IMR-90 (cell line): ENCODE results near the gene AQP6. TPM values are rescaled to one million over a fixed set of nuclear protein-coding genes. Genes with fewer than 3 reads are reported as not detected.
A peak's percentile ranks its signal among the peaks of the same experiment; 100 is the strongest.

Experiments
- ATAC-seq: fragments of 200-7000 bp; cut with Tn5 transposase; 2 replicates; pipeline ENCODE4 v1.9.1; 2020; ENCODE audit warnings: low read depth, mild to moderate bottlenecking, moderate library complexity
- BruUV-seq: library from RNA; stranded (reverse); fragments of 400-500 nt; replicated peaks from 2 replicates; lab custom pipeline; 2021; lab: Mats Ljungman, UMichigan
- CTCF ChIA-PET: fragments of 300-600 bp; formaldehyde crosslinking; extraction: SDS; loops from one replicate; lab custom pipeline; 2021; ENCODE audit warnings: antibody characterized with exemption; lab: Yijun Ruan, JAX
- POLR2A ChIA-PET: fragments of 300-600 bp; sonication (Branson Sonifier 250); formaldehyde crosslinking; loops from one replicate; lab custom pipeline; 2022; ENCODE audit warnings: antibody characterized with exemption; ENCODE audit not compliant: unreplicated experiment; lab: Charles Lee
- DNase-seq: peaks from one replicate; pipeline ENCODE4 v3.0.0; 2013
- H2AFZ ChIP-seq: replicated peaks from 2 replicates; pipeline ENCODE3; 2013; ENCODE audit warnings: low read length, mild to moderate bottlenecking; ENCODE audit not compliant: poor library complexity
- H2AK5ac ChIP-seq: 2 replicates; pipeline ENCODE4 v1.6.1; 2013; ENCODE audit warnings: low read depth, low read length, inconsistent platforms
- H2AK9ac ChIP-seq: replicated peaks from 2 replicates; pipeline ENCODE3; 2013; ENCODE audit warnings: mild to moderate bottlenecking, low read depth, low read length, moderate library complexity; ENCODE audit not compliant: poor library complexity
- H2BK120ac ChIP-seq: 2 replicates; pipeline ENCODE4 v1.6.1; 2013; ENCODE audit warnings: low read depth, low read length, inconsistent platforms
- H2BK15ac ChIP-seq: 3 replicates; pipeline ENCODE4 v1.6.1; 2013; ENCODE audit warnings: low read depth, low read length, inconsistent platforms
- H2BK20ac ChIP-seq: 2 replicates; pipeline ENCODE4 v1.6.1; 2013; ENCODE audit warnings: low read depth, mild to moderate bottlenecking, inconsistent platforms, low read length, moderate library complexity
- H2BK5ac ChIP-seq: 2 replicates; pipeline ENCODE4 v1.6.1; 2013; ENCODE audit warnings: mild to moderate bottlenecking, low read depth, low read length, inconsistent platforms; ENCODE audit not compliant: poor library complexity, severe bottlenecking
- H3K14ac ChIP-seq: replicated peaks from 2 replicates; pipeline ENCODE4 v1.6.1; 2013; ENCODE audit warnings: low read depth, low read length, inconsistent platforms
- H3K18ac ChIP-seq: 2 replicates; pipeline ENCODE4 v1.6.1; 2013; ENCODE audit warnings: low read depth, low read length, control low read depth
- H3K23ac ChIP-seq: 2 replicates; pipeline ENCODE4 v1.6.1; 2013; ENCODE audit warnings: low read depth, low read length, inconsistent platforms
- H3K27ac ChIP-seq: 2 replicates; pipeline ENCODE4 v1.5.1; 2013; ENCODE audit warnings: mild to moderate bottlenecking, control low read depth, low read length; ENCODE audit not compliant: insufficient read depth
- H3K27me3 ChIP-seq: 2 replicates; pipeline ENCODE4 v1.6.1; 2013; ENCODE audit warnings: low read length; ENCODE audit not compliant: control insufficient read depth, insufficient read depth
- H3K36me3 ChIP-seq: 2 replicates; pipeline ENCODE4 v1.6.1; 2013; ENCODE audit warnings: low read length, mixed read lengths; ENCODE audit not compliant: control insufficient read depth, insufficient read depth
- H3K4ac ChIP-seq: 2 replicates; pipeline ENCODE4 v1.6.1; 2013; ENCODE audit warnings: low read depth, low read length, inconsistent platforms
- H3K4me1 ChIP-seq: 2 replicates; pipeline ENCODE4 v1.6.1; 2013; ENCODE audit warnings: low read length, mixed read lengths; ENCODE audit not compliant: control insufficient read depth, insufficient read depth
- H3K4me2 ChIP-seq: 2 replicates; pipeline ENCODE4 v1.6.1; 2013; ENCODE audit warnings: low read depth, mild to moderate bottlenecking, control low read depth, low read length, moderate library complexity
- H3K4me3 ChIP-seq: 2 replicates; pipeline ENCODE4 v1.5.1; 2013; ENCODE audit warnings: low read depth, mild to moderate bottlenecking, control low read depth, low read length, moderate library complexity; ENCODE audit not compliant: insufficient read depth
- H3K56ac ChIP-seq: 2 replicates; pipeline ENCODE4 v1.6.1; 2013; ENCODE audit warnings: low read length, inconsistent platforms; ENCODE audit not compliant: insufficient read depth; ENCODE audit errors: extremely low read depth
- H3K79me1 ChIP-seq, 2 experiments: 2 replicates each; pipeline ENCODE4 v1.6.1; 2013; ENCODE audit warnings: low read length in 2 of 2, inconsistent platforms in 1 of 2, low read depth in 1 of 2
- H3K9ac ChIP-seq: 2 replicates; pipeline ENCODE4 v1.6.1; 2013; ENCODE audit warnings: low read depth, low read length, control low read depth
- H3K9me1 ChIP-seq: 2 replicates; pipeline ENCODE4 v1.6.1; 2013; ENCODE audit warnings: low read length, inconsistent platforms; ENCODE audit not compliant: insufficient read depth
- H3K9me3 ChIP-seq: 2 replicates; pipeline ENCODE4 v1.6.1; 2013; ENCODE audit warnings: low read length; ENCODE audit not compliant: control insufficient read depth, insufficient read depth
- H4K20me1 ChIP-seq: 2 replicates; pipeline ENCODE4 v1.6.1; 2013; ENCODE audit warnings: low read length, inconsistent platforms; ENCODE audit not compliant: insufficient read depth
- H4K5ac ChIP-seq: 2 replicates; pipeline ENCODE4 v1.6.1; 2013; ENCODE audit warnings: mild to moderate bottlenecking, low read depth, low read length, control low read depth
- H4K8ac ChIP-seq, 2 experiments: 2 replicates each; pipeline ENCODE4 v1.6.1; 2013; ENCODE audit warnings: low read depth in 2 of 2, low read length in 2 of 2, control low read depth in 1 of 2, inconsistent platforms in 1 of 2
- H4K91ac ChIP-seq: 2 replicates; pipeline ENCODE4 v1.6.1; 2013; ENCODE audit warnings: low read depth, low read length, inconsistent platforms; ENCODE audit not compliant: insufficient read depth
- BHLHE40 ChIP-seq: fragments of 150-350 bp; IDR thresholded peaks from 2 replicates; pipeline ENCODE4 v1.6.1; 2016; ENCODE audit warnings: mild to moderate bottlenecking, low read depth, low read length
- CEBPB ChIP-seq: IDR thresholded peaks from 2 replicates; pipeline ENCODE4 v1.6.1; 2012; ENCODE audit warnings: low read depth, low read length, improper control_type of control experiment
- CHD1 ChIP-seq: IDR thresholded peaks from 2 replicates; pipeline ENCODE4 v1.6.1; 2012; ENCODE audit warnings: low read depth, low read length, improper control_type of control experiment
- FOS ChIP-seq: fragments of 150-350 bp; IDR thresholded peaks from 2 replicates; pipeline ENCODE4 v1.6.1; 2016; ENCODE audit warnings: low read depth, low read length
- MAFK ChIP-seq: IDR thresholded peaks from 2 replicates; pipeline ENCODE4 v1.6.1; 2012; ENCODE audit warnings: low read depth, low read length, improper control_type of control experiment
- MAZ ChIP-seq: IDR thresholded peaks from 2 replicates; pipeline ENCODE4 v1.6.1; 2012; ENCODE audit warnings: low read depth, mild to moderate bottlenecking, low read length, improper control_type of control experiment, moderate library complexity, borderline replicate concordance
- MXI1 ChIP-seq: IDR thresholded peaks from 2 replicates; pipeline ENCODE4 v1.6.1; 2012; ENCODE audit warnings: low read depth, mild to moderate bottlenecking, low read length, moderate library complexity, borderline replicate concordance
- NFE2L2 ChIP-seq: fragments of 150-350 bp; IDR thresholded peaks from 2 replicates; pipeline ENCODE4 v1.6.1; 2016; ENCODE audit warnings: low read depth, mild to moderate bottlenecking, low read length
- POLR2A ChIP-seq: IDR thresholded peaks from 2 replicates; pipeline ENCODE4 v1.6.1; 2012; ENCODE audit warnings: mild to moderate bottlenecking, low read depth, low read length
- RAD21 ChIP-seq: IDR thresholded peaks from 2 replicates; pipeline ENCODE4 v1.6.1; 2012; ENCODE audit warnings: low read length, improper control_type of control experiment
- RCOR1 ChIP-seq: IDR thresholded peaks from 2 replicates; pipeline ENCODE4 v1.6.1; 2012; ENCODE audit warnings: mild to moderate bottlenecking, low read length, improper control_type of control experiment; ENCODE audit not compliant: insufficient replicate concordance
- RFX5 ChIP-seq: IDR thresholded peaks from 2 replicates; pipeline ENCODE4 v1.8.0; 2012; ENCODE audit warnings: low read depth, mild to moderate bottlenecking, low read length, moderate library complexity
- SMC3 ChIP-seq: fragments of 150-350 bp; IDR thresholded peaks from 2 replicates; pipeline ENCODE4 v1.6.1; 2016; ENCODE audit warnings: low read depth, mild to moderate bottlenecking, antibody characterized with exemption, low read length, moderate library complexity
- WGBS, 2 experiments: methylation state at CpG; one replicate each; pipeline versions ENCODE4 v1.1.5 to v1.1.7; 2013; ENCODE audit warnings: missing lambda C conversion rate in 2 of 2; ENCODE audit not compliant: insufficient read length in 1 of 2; ENCODE audit errors: extremely low coverage in 2 of 2; 5-methylcytosine and 5-hydroxymethylcytosine counted together
- dilution Hi-C: fragments of 300-500 bp; cut with HindIII; formaldehyde crosslinking; loops from one replicate; pipeline ENCODE4 v1.14.3; 2018; ENCODE audit warnings: low sequenced_read_pairs; ENCODE audit not compliant: unreplicated experiment
- in situ Hi-C: fragments of 300-500 bp; cut with MboI; formaldehyde crosslinking; loops from 3 replicates; pipeline ENCODE4 v1.14.3; 2019; ENCODE audit warnings: low sequenced_read_pairs, inconsistent platforms, mixed read lengths
- intact Hi-C: fragments of 100-400 bp; cut with micrococcal nuclease; formaldehyde crosslinking; loops from 2 replicates; pipeline ENCODE4 v1.10.0; 2022
- polyA plus RNA-seq, 3 experiments: library from polyadenylated mRNA; depleted of rRNA; stranded (reverse); fragments of >200 nt; gene quantifications; 2 replicates each; pipeline ENCODE4 v1.2.3, GENCODE V29; 2012; ENCODE audit warnings: low replicate concordance in 1 of 3
- total RNA-seq: library from RNA; depleted of rRNA; stranded (reverse); fragments of >200 nt; gene quantifications from 2 replicates; pipeline ENCODE4 v1.2.3, GENCODE V29; 2012
- TF ChIP-seq, protein P1 (sequence below): fragments of 150-350 bp; IDR thresholded peaks from 2 replicates; pipeline ENCODE4 v1.6.1; 2017; ENCODE audit warnings: mild to moderate bottlenecking, antibody characterized with exemption, low read length, low read depth
- TF ChIP-seq, protein P2 (sequence below): fragments of 150-350 bp; IDR thresholded peaks from 2 replicates; pipeline ENCODE4 v1.6.1; 2016; ENCODE audit warnings: low read depth, mild to moderate bottlenecking, low read length, moderate library complexity, borderline replicate concordance
- TF ChIP-seq, protein P3 (sequence below): conservative IDR thresholded peaks from 2 replicates; pipeline ENCODE4 v1.5.1; 2012; ENCODE audit warnings: mild to moderate bottlenecking, low read depth, low read length, improper control_type of control experiment

The AQP6 gene
- total and polyA plus RNA-seq, 2 of the 4 experiments (the other 2 are of a cell fraction) = not detected

DNA sequence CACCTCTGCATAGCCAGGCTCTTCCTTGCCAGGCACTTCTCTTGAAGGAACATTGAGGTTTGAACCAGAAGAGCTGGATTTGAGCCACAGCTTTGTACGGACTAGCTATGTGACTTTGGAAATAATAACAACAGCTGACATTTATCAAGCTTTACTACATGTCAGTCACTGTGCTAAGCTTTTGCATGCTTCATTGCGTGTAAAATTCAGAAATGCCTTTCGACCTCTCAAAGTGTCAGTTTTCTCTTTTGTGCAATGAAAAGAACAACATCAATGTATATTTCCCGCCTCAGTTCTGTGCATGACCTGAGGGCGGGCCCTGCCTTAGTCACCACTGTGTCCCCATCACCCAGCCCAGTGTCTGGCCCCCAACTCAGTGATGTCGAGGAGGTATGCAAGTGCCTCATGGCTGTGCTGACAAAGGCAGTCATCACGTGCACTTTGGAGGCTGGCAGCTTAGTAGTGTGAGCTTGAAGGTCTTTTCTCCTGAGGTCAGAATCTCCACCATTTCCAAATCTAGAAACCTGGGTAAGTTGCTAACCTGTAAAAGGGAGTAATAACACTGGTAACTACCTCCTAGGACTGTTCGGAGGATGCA lies 40.1 kb upstream of the AQP6 start:
- Histone ChIP-seq H2AFZ (peak overlapping the region; percentile 67), H3K4ac (no peak overlapping the region), H3K36me3 (no peaks in the 10 kb centered on the region), H3K18ac (no peak overlapping the region), H3K27me3 (no peaks in the 10 kb centered on the region; the same call in 1 of the 2 replicates), H2AK9ac (no peak overlapping the region), H2BK20ac (no peak overlapping the region), H2AK5ac (peak overlapping the region; percentile 26; the same call in 1 of the 2 replicates), H3K79me1 (no peaks in the 10 kb centered on the region), H3K23ac (no peak overlapping the region), H3K56ac (no peak overlapping the region), H3K4me1 (peaks cover 2% of the 10 kb centered on the region; the same call in 1 of the 2 replicates), H4K5ac (no peak overlapping the region), H4K20me1 (no peaks in the 10 kb centered on the region), H3K4me2 (no peak overlapping the region), H3K14ac (no peak overlapping the region), H3K4me3 (no peak overlapping the region), H2BK5ac (no peak overlapping the region), H2BK15ac (no peak overlapping the region), H3K27ac (no peak overlapping the region), H2BK120ac (no peak overlapping the region), H4K8ac (no peak overlapping the region), H3K9ac (no peak overlapping the region), H3K9me1 (no peaks in the 10 kb centered on the region), H3K9me3 (no peaks in the 10 kb centered on the region), H4K91ac (no peak overlapping the region)
- no peak for TF ChIP-seq CHD1
- TF ChIP-seq, protein P1, sequence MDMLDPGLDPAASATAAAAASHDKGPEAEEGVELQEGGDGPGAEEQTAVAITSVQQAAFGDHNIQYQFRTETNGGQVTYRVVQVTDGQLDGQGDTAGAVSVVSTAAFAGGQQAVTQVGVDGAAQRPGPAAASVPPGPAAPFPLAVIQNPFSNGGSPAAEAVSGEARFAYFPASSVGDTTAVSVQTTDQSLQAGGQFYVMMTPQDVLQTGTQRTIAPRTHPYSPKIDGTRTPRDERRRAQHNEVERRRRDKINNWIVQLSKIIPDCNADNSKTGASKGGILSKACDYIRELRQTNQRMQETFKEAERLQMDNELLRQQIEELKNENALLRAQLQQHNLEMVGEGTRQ = no peak
- no peak for TF ChIP-seq SMC3
- TF ChIP-seq MAZ = no peak
- TF ChIP-seq NFE2L2 = no peak
- TF ChIP-seq POLR2A = no peak
- no peak for TF ChIP-seq RCOR1
- no peak for TF ChIP-seq RAD21
- TF ChIP-seq MXI1 = no peak
- TF ChIP-seq MAFK = no peak
- TF ChIP-seq CEBPB = no peak
- TF ChIP-seq, protein P2, sequence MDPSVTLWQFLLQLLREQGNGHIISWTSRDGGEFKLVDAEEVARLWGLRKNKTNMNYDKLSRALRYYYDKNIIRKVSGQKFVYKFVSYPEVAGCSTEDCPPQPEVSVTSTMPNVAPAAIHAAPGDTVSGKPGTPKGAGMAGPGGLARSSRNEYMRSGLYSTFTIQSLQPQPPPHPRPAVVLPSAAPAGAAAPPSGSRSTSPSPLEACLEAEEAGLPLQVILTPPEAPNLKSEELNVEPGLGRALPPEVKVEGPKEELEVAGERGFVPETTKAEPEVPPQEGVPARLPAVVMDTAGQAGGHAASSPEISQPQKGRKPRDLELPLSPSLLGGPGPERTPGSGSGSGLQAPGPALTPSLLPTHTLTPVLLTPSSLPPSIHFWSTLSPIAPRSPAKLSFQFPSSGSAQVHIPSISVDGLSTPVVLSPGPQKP = no peak
- TF ChIP-seq FOS = no peak
- no peak for TF ChIP-seq RFX5
- no peak for TF ChIP-seq BHLHE40
- TF ChIP-seq, protein P3, sequence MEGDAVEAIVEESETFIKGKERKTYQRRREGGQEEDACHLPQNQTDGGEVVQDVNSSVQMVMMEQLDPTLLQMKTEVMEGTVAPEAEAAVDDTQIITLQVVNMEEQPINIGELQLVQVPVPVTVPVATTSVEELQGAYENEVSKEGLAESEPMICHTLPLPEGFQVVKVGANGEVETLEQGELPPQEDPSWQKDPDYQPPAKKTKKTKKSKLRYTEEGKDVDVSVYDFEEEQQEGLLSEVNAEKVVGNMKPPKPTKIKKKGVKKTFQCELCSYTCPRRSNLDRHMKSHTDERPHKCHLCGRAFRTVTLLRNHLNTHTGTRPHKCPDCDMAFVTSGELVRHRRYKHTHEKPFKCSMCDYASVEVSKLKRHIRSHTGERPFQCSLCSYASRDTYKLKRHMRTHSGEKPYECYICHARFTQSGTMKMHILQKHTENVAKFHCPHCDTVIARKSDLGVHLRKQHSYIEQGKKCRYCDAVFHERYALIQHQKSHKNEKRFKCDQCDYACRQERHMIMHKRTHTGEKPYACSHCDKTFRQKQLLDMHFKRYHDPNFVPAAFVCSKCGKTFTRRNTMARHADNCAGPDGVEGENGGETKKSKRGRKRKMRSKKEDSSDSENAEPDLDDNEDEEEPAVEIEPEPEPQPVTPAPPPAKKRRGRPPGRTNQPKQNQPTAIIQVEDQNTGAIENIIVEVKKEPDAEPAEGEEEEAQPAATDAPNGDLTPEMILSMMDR = no peak
- ChIA-PET POLR2A (no interaction called here), CTCF (interaction anchor here (0.9 kb wide), 1 partner anchor 13 kb away, joined by 3 read pairs; no protein-coding TSS in a partner anchor)
- in situ Hi-C loops (no loop called here), intact Hi-C loops (no loop called here), dilution Hi-C loops (no loop called here)
- BruUV-seq = no TSS peak
- DNase-seq (peak; percentile 6), ATAC-seq (no peak)
- WGBS, 2 experiments = 88% methylated on average over 3 of the region's 8 CpGs; no CpG with 5 or more reads in 1 of the 2 experiments
